Stomach smooth muscle (tissue), 2 donors: ENCODE data around the gene DZIP1L.

Experiments
- H3K27ac ChIP-seq: one replicate; pipeline ENCODE4 v1.7.0; 2013; ENCODE audit warnings: mild to moderate bottlenecking, low read length, inconsistent platforms
- H3K27me3 ChIP-seq, 2 donors: one replicate each; pipeline ENCODE4 v1.7.0; 2013; ENCODE audit warnings: low read length in 2 of 2; ENCODE audit not compliant: insufficient read depth in 2 of 2, control insufficient read depth in 1 of 2
- H3K36me3 ChIP-seq, 2 donors: one replicate each; pipeline ENCODE4 v1.7.0; 2013; ENCODE audit warnings: low read length in 2 of 2; ENCODE audit not compliant: control insufficient read depth in 2 of 2, insufficient read depth in 2 of 2
- H3K4me1 ChIP-seq: one replicate; pipeline ENCODE4 v1.7.0; 2013; ENCODE audit warnings: low read length; ENCODE audit not compliant: control insufficient read depth, insufficient read depth
- H3K4me3 ChIP-seq, 2 donors: one replicate each; pipeline ENCODE4 v1.7.0; 2013; ENCODE audit warnings: low read length in 2 of 2
- H3K9ac ChIP-seq, 2 donors: one replicate each; pipeline ENCODE4 v1.7.0; 2013; ENCODE audit warnings: low read length in 2 of 2, mild to moderate bottlenecking in 1 of 2
- H3K9me3 ChIP-seq, 2 donors: one replicate each; pipeline ENCODE4 v1.7.0; 2013; ENCODE audit warnings: low read length in 2 of 2; ENCODE audit not compliant: control insufficient read depth in 2 of 2
- donor health status: healthy.
- donor health status: Pancreatic carcinoma.

The DZIP1L gene

DNA sequence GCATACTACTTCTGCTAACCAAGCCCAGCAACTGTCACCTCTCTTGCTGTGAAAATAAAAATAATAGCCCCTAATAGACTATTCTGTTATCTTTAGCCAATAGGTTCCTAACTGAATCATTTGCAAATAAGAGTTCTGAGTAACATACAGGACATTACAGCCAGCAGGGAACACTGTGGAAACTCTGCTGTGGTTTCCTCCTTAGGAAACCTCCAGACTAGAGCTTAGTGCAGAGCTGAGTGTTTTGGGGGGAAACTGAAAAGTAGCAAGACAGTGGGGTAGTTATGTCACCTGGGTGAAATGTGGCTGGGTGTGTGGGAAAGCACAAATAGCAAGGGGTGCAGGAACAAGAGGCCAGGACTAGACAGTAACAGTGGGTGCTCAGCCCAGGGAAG, 32.4 kb downstream of the DZIP1L start:
- Histone ChIP-seq H3K4me1 (peaks cover 2% of the 10 kb centered on the region), H3K27ac (no peak overlapping the region), H3K9me3 (no peaks in the 10 kb centered on the region), H3K9ac (no peak overlapping the region), H3K36me3 (peaks cover 39 to 54% of the 10 kb centered on the region in 2 donors), H3K4me3 (no peak overlapping the region), H3K27me3 (no peaks in the 10 kb centered on the region)

DNA sequence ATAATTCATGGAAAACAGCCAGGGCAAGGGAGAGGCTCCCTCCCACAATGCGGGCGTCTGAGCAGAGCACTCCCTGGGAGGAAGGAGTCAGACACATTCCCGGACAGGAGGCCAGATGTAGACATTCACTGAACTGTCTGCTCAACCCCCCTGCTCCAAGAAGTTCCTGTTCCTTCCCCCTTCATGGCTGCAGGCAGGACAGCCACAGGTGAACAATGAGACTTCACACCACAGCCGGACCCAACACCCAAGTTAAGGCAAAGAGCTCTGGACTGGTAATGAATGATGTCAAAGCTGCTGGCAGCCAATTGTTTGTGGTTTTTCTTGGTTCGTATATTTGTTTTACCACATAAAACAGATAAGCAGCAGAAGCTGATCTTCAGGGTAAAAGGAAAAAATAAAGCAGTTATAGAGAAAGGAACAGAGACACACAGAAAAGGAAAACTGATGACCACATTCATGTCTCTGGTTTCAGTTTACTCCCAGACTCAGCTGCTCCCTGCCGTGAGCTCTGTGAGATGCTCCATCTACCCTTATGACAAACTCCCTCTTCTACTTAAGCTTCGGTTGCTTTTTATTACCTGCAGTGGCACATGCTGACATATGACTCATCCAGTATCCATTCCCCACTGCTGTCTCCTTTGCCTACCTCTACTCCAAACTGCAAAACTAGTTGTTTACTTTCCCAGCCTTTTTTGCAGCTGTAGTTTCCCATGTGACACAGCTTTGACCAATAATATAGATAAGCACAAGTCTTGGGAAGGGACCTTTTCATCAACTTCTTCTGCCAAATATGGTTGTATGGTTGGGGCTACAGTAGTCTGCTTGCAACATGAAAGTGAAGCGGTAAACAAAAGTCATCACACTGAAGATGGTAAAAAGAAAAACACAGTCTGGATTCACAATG, 33.1 kb downstream of the DZIP1L start:
- Histone ChIP-seq H3K36me3 (peaks cover 40 to 52% of the 10 kb centered on the region in 2 donors), H3K27ac (no peak overlapping the region), H3K9me3 (no peaks in the 10 kb centered on the region), H3K4me1 (peaks cover 2% of the 10 kb centered on the region), H3K9ac (no peak overlapping the region), H3K27me3 (no peaks in the 10 kb centered on the region), H3K4me3 (peak overlapping the region in 1 of 2 donors; percentile 30)

DNA sequence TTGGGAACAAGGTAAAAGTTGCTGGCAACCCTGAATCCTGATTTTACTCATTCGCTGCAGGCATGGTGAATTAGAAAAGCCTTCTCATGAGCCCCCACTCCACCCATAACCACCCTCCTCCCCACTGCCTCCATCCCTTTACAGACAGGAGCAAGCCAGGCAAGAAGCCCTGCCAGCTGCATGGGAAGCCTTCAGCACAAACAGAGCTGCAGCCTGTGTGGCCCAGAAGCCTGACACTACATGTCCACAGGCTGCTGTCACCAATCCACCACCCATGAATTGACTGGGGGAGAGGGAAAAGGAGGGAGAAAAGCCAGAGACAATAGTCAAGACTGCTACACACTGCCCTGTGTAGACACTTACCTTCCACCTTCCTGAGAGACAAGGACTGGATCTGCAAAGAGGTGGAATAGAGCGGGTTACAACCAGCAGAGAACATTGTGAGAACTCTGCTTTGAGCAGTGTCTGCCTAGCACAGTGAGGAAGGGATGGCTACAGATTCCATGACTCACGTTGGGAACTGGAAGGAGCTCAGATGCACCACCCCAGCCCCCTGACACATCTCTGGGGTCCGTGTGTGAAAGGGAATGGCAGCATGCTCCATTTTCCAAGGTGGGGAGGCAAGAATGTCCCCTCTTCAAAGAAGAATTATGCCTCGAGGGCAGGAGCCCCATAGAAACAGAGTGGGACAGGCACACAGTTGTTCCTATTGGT, 33.9 kb downstream of the DZIP1L start:
- Histone ChIP-seq H3K27me3 (no peaks in the 10 kb centered on the region), H3K9ac (no peak overlapping the region), H3K9me3 (no peaks in the 10 kb centered on the region), H3K27ac (no peak overlapping the region), H3K36me3 (peaks cover 42 to 55% of the 10 kb centered on the region in 2 donors), H3K4me1 (peaks cover 2% of the 10 kb centered on the region), H3K4me3 (no peak overlapping the region)

DNA sequence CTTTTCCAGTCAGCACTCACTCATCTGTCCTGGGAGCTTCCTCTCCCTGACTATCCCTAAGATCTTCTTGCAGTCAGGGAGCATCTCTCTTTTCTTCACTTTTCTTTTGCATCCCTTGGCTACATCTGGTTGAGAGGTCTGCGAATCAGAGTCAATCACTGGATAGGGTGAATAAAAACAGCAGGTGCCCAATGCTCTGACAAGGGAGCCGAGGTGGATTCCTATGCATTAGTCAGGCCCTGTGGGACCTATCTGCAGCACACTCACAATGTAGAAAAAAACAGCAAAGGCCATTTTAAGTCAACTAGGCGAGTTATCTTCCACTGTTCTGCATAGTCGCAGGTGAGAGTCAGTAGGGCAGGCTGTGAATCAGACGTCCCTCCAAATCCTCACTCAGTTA, 35.5 kb downstream of the DZIP1L start:
- Histone ChIP-seq H3K9me3 (no peaks in the 10 kb centered on the region), H3K27ac (no peak overlapping the region), H3K27me3 (no peaks in the 10 kb centered on the region), H3K4me3 (no peak overlapping the region), H3K9ac (no peak overlapping the region), H3K4me1 (peaks cover 2% of the 10 kb centered on the region), H3K36me3 (peaks cover 39 to 53% of the 10 kb centered on the region in 2 donors)

DNA sequence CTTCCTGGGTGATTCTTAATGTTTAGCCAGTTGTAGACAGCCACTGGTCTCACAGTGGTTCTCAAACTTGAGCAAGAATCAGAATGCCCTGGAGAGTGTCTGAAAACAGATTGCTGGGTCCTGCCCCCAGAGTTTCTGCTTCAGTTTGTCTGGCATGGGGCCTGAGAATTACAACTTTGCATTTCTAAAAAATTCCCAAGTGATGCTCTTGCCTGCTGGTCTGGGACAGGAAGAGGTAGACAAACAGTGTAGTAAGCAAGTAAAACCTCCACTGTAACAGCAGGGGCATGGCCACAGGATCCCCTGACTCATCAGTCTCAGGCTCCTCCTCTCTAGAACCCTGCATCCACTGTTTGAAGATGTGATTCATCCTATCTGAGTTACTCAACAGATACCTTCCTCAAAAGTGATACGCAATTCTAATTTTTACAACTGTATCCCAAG, 36.5 kb downstream of the DZIP1L start:
- Histone ChIP-seq H3K36me3 (peaks cover 39 to 48% of the 10 kb centered on the region in 2 donors), H3K27ac (no peak overlapping the region), H3K27me3 (no peaks in the 10 kb centered on the region)

DNA sequence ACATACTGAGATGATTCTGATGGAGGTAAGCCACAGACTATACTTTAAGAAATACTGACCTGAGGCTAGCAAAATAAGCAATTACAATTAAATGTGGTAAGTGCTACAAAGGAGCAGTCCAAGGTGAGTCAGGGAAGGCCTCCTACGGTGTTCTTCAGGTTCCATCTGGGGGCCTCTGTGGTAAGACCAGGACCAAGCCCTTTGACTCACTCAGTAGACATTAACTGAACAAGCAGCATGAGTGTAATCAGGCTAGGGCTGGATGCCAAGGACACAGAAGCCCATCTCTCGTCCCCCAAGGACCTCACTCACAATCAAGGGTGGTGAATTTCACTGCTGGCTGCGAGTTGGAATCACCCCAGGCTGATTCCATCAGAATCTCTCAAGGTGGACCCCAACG, 37.3 kb downstream of the DZIP1L start:
- no peaks in the 10 kb centered on the region for H3K9me3 ChIP-seq
- H3K4me3 ChIP-seq = no peak overlapping the region
- H3K9ac ChIP-seq = no peak overlapping the region
- peaks cover 32 to 42% of the 10 kb centered on the region in 2 donors for H3K36me3 ChIP-seq
- H3K4me1 ChIP-seq = peaks cover under 1% of the 10 kb centered on the region
- H3K27me3 ChIP-seq = no peaks in the 10 kb centered on the region
- no peak overlapping the region for H3K27ac ChIP-seq

More for the DNA sequence above, 36.5 kb downstream of the DZIP1L start:
- Histone ChIP-seq H3K4me3 (no peak overlapping the region), H3K4me1 (peaks cover 2% of the 10 kb centered on the region), H3K9me3 (no peaks in the 10 kb centered on the region), H3K9ac (peak overlapping the region in 1 of 2 donors; percentile 42)

DNA sequence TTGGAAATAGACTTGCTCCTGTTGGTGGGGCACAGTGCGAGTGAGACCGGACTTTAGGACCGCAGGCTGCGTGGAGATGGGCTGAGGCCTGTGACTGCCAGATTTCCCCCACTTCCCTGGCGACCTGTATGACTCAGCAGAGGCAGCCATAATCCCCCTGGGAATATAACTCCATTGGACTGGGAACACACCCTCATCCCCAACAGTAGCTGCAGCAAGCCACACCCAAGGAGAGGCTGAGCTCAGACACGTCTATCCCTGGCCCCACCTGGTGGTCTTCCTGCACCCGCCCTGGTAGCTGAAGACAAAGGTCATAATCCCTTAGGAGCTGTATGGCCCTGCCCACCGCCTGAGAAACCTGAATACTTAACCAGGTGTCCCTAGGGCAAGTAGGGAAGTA, 42.6 kb downstream of the DZIP1L start:
- Histone ChIP-seq H3K9ac (no peak overlapping the region), H3K27ac (no peak overlapping the region), H3K36me3 (peaks cover 12 to 20% of the 10 kb centered on the region in 2 donors), H3K9me3 (no peaks in the 10 kb centered on the region), H3K27me3 (no peaks in the 10 kb centered on the region), H3K4me1 (no peaks in the 10 kb centered on the region), H3K4me3 (no peak overlapping the region)

DNA sequence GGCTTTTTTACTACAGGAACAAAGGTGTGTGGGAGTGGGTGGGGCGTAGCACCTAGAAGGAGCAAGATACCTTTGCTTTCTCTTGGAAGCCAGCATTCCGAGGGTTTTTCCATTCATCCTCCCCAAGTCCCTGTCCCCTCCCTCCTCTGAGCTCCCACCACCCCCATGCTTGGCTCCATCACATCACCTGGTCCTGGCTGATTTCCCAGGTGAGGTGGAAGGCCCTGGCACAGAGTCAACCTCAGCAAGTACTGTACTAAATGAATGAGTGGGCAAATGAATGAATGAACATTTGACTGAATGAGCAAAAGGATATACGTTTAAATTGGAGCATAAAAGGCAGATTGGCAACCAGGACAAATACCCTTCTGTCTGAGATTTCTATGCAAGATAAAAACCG, 45.4 kb downstream of the DZIP1L start:
- H3K27ac ChIP-seq = no peak overlapping the region
- H3K36me3 ChIP-seq = peaks cover 19 to 34% of the 10 kb centered on the region in 2 donors
- H3K4me1 ChIP-seq = no peaks in the 10 kb centered on the region
- H3K9ac ChIP-seq = no peak overlapping the region
- H3K27me3 ChIP-seq = no peaks in the 10 kb centered on the region
- H3K4me3 ChIP-seq = no peak overlapping the region
- no peaks in the 10 kb centered on the region for H3K9me3 ChIP-seq

DNA sequence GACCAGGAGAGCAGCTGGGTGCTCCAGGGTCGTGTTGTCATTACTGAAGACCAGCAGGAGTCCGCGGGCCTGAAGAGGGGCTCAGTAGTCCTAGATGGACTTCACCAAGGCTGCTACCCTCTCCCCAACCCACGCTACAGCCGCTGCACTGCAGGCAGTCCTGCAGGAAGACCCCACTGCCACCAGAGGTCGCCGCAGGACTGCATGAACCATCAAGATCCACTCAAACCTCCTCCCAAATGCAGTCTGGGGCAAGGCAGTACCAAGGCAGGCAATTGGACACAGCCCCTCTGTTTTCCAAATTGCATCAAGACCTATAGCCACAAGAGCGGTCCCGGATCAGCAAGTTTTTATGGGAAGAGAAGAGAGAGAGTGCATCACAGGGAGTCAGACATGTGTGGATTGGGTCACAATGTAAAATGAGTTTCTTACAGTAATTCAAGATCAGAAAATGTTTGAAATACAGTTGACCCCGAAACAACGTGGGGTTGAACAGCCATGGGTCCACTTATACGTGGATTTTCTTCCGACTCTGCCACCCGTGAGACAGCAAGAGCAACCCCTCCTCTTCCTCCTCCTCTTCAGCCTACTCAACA, 46.7 kb downstream of the DZIP1L start:
- H3K27ac ChIP-seq = no peak overlapping the region

DNA sequence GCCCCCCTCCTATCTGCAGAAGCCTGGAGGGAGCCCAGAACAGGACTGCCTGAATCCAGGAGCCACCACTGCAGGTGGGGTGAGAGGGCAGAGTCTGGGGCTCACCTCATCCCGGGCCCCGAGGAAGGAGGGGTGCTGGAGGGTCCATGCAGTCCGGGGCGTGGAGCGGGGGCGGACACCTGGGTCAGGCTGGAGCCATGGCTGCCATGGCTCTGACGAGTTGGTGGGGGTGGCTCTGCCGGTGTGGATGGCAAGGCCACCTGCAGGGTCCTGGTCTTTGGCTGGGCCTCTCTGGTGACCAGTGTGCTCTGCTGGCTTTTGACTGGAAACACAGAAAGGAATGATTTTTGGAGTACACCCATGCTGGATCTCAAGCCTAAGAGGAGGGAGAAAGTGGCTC, 47.4 kb downstream of the DZIP1L start:
- no peaks in the 10 kb centered on the region for H3K27me3 ChIP-seq
- no peak overlapping the region for H3K9ac ChIP-seq
- H3K36me3 ChIP-seq = peaks cover 25 to 45% of the 10 kb centered on the region in 2 donors
- H3K27ac ChIP-seq = no peak overlapping the region
- H3K9me3 ChIP-seq = no peaks in the 10 kb centered on the region
- H3K4me1 ChIP-seq = no peaks in the 10 kb centered on the region
- no peak overlapping the region for H3K4me3 ChIP-seq

More for the DNA sequence above, 46.7 kb downstream of the DZIP1L start:
- Histone ChIP-seq H3K4me1 (no peaks in the 10 kb centered on the region), H3K9ac (no peak overlapping the region), H3K36me3 (peaks cover 25 to 41% of the 10 kb centered on the region in 2 donors), H3K9me3 (no peaks in the 10 kb centered on the region), H3K4me3 (no peak overlapping the region), H3K27me3 (no peaks in the 10 kb centered on the region)
